HL-60 (cell line): Measurements from ENCODE around the gene LTB4R.

Experiments
- POLR2AphosphoS5 ChIP-seq: IDR thresholded peaks from 2 replicates; pipeline ENCODE4 v1.6.1; 2012; ENCODE audit warnings: low read depth
- REST ChIP-seq: IDR thresholded peaks from 2 replicates; pipeline ENCODE4 v1.6.1; 2012; ENCODE audit warnings: low read depth; ENCODE audit not compliant: insufficient replicate concordance
- SPI1 ChIP-seq: IDR thresholded peaks from 2 replicates; pipeline ENCODE4 v1.6.1; 2012; ENCODE audit warnings: low read depth, mild to moderate bottlenecking, borderline replicate concordance
- TF ChIP-seq, protein P1 (sequence below): IDR thresholded peaks from one replicate; pipeline ENCODE4 v1.5.1; 2011; ENCODE audit warnings: low read length, control low read depth, inconsistent platforms; ENCODE audit not compliant: insufficient read depth

- TF ChIP-seq, protein P1, sequence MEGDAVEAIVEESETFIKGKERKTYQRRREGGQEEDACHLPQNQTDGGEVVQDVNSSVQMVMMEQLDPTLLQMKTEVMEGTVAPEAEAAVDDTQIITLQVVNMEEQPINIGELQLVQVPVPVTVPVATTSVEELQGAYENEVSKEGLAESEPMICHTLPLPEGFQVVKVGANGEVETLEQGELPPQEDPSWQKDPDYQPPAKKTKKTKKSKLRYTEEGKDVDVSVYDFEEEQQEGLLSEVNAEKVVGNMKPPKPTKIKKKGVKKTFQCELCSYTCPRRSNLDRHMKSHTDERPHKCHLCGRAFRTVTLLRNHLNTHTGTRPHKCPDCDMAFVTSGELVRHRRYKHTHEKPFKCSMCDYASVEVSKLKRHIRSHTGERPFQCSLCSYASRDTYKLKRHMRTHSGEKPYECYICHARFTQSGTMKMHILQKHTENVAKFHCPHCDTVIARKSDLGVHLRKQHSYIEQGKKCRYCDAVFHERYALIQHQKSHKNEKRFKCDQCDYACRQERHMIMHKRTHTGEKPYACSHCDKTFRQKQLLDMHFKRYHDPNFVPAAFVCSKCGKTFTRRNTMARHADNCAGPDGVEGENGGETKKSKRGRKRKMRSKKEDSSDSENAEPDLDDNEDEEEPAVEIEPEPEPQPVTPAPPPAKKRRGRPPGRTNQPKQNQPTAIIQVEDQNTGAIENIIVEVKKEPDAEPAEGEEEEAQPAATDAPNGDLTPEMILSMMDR = no peak
- no peak for TF ChIP-seq REST
- no peak for TF ChIP-seq POLR2AphosphoS5
- no peak for TF ChIP-seq SPI1
Observed at GRCh38 chr14:24361326-24361725, 50.0 kb downstream of the LTB4R start.
